Measurements from ENCODE around the gene ABHD10.
"Not testable (repeated sequence)": the region's sequence is repeated elsewhere in the genome, so short reads cannot be mapped to it uniquely, and the experiment has no call there.

The ABHD10 gene

GRCh38 chr3:112032098-112032731 is 53.4 kb downstream of the ABHD10 start:
- no peaks in the 10 kb centered on the region for H4K20me1 ChIP-seq (ENCODE audit: low read depth, low read length)
- no peaks in the 10 kb centered on the region for H3F3A ChIP-seq (ENCODE audit: insufficient read depth)
- H2AFZ ChIP-seq (ENCODE audit: low read depth, low read length, severe bottlenecking), result no peak overlapping the region
- no peak overlapping the region for H3K27ac ChIP-seq (ENCODE audit: low read depth, low read length)
- H3K9me3 ChIP-seq (ENCODE audit: insufficient read depth, low read length), result no peaks in the 10 kb centered on the region
- no peak overlapping the region for H3K4me3 ChIP-seq (ENCODE audit: insufficient read depth, low read length, poor library complexity, severe bottlenecking)
- H3K79me2 ChIP-seq (ENCODE audit: insufficient read depth, low read length), result no peaks in the 10 kb centered on the region
- TF ChIP-seq EZH2phosphoT487 (conservative IDR thresholded peaks at IDR 0.05; ENCODE audit: low read length), result no peak
- TF ChIP-seq, protein P1, sequence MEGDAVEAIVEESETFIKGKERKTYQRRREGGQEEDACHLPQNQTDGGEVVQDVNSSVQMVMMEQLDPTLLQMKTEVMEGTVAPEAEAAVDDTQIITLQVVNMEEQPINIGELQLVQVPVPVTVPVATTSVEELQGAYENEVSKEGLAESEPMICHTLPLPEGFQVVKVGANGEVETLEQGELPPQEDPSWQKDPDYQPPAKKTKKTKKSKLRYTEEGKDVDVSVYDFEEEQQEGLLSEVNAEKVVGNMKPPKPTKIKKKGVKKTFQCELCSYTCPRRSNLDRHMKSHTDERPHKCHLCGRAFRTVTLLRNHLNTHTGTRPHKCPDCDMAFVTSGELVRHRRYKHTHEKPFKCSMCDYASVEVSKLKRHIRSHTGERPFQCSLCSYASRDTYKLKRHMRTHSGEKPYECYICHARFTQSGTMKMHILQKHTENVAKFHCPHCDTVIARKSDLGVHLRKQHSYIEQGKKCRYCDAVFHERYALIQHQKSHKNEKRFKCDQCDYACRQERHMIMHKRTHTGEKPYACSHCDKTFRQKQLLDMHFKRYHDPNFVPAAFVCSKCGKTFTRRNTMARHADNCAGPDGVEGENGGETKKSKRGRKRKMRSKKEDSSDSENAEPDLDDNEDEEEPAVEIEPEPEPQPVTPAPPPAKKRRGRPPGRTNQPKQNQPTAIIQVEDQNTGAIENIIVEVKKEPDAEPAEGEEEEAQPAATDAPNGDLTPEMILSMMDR (IDR thresholded peaks at IDR 0.05; ENCODE audit: insufficient read depth, low read length, poor library complexity, severe bottlenecking), result no peak
- H3K9ac ChIP-seq (ENCODE audit: low read length), result no peak overlapping the region
- H3K4me2 ChIP-seq (ENCODE audit: low read depth, low read length, poor library complexity, severe bottlenecking), result no peak overlapping the region
- H3K9me2 ChIP-seq (replicated peaks; ENCODE audit: insufficient read depth, low read length), result no peaks in the 10 kb centered on the region
- no peaks in the 10 kb centered on the region for H3K36me3 ChIP-seq (ENCODE audit: low read length)
- no peaks in the 10 kb centered on the region for H3K27me3 ChIP-seq (ENCODE audit: low read length)

- Histone ChIP-seq H3K27ac (ENCODE audit: low read depth, low read length) (no peak within 1 kb of the TSS), H3K27me3 (ENCODE audit: low read length) (no peaks in the 10 kb centered on the region), H2AFZ (ENCODE audit: low read depth, low read length, severe bottlenecking) (no peak within 1 kb of the TSS), H3K36me3 (ENCODE audit: low read length) (no peaks in the 10 kb centered on the region), H3K79me2 (ENCODE audit: insufficient read depth, low read length) (no peaks in the 10 kb centered on the region), H4K20me1 (ENCODE audit: low read depth, low read length) (no peaks in the 10 kb centered on the region), H3K4me3 (ENCODE audit: insufficient read depth, low read length, poor library complexity, severe bottlenecking) (no peak within 1 kb of the TSS), H3K9ac (ENCODE audit: low read length) (no peak within 1 kb of the TSS), H3K9me2 (replicated peaks; ENCODE audit: insufficient read depth, low read length) (no peaks in the 10 kb centered on the region), H3K4me2 (ENCODE audit: low read depth, low read length, poor library complexity, severe bottlenecking) (no peak within 1 kb of the TSS), H3K9me3 (ENCODE audit: insufficient read depth, low read length) (no peaks in the 10 kb centered on the region), H3F3A (ENCODE audit: insufficient read depth) (no peaks in the 10 kb centered on the region)
- no peak for TF ChIP-seq EZH2phosphoT487 (conservative IDR thresholded peaks at IDR 0.05; ENCODE audit: low read length)
- TF ChIP-seq, protein P1 (IDR thresholded peaks at IDR 0.05; ENCODE audit: insufficient read depth, low read length, poor library complexity, severe bottlenecking), result no peak
Observed at GRCh38 chr3:112034436-112034835, 55.6 kb downstream of the ABHD10 start, which contains the start of gene TMPRSS7. TMPRSS7 (plus strand) TSS chr3:112034736; CDS start chr3:112034846, 110 bp downstream.

- Histone ChIP-seq H3K9ac (ENCODE audit: low read length) (no peak overlapping the region), H3F3A (ENCODE audit: insufficient read depth) (no peaks in the 10 kb centered on the region), H3K36me3 (ENCODE audit: low read length) (no peaks in the 10 kb centered on the region), H3K27ac (ENCODE audit: low read depth, low read length) (no peak overlapping the region), H3K4me3 (ENCODE audit: insufficient read depth, low read length, poor library complexity, severe bottlenecking) (no peak overlapping the region), H3K9me3 (ENCODE audit: insufficient read depth, low read length) (no peaks in the 10 kb centered on the region), H4K20me1 (ENCODE audit: low read depth, low read length) (no peaks in the 10 kb centered on the region), H3K27me3 (ENCODE audit: low read length) (no peaks in the 10 kb centered on the region), H3K9me2 (replicated peaks; ENCODE audit: insufficient read depth, low read length) (no peaks in the 10 kb centered on the region), H2AFZ (ENCODE audit: low read depth, low read length, severe bottlenecking) (no peak overlapping the region), H3K4me2 (ENCODE audit: low read depth, low read length, poor library complexity, severe bottlenecking) (no peak overlapping the region), H3K79me2 (ENCODE audit: insufficient read depth, low read length) (no peaks in the 10 kb centered on the region)
- TF ChIP-seq, protein P1 (IDR thresholded peaks at IDR 0.05; ENCODE audit: insufficient read depth, low read length, poor library complexity, severe bottlenecking), result no peak
- no peak for TF ChIP-seq EZH2phosphoT487 (conservative IDR thresholded peaks at IDR 0.05; ENCODE audit: low read length)
Observed at GRCh38 chr3:112035241-112035640, 56.4 kb downstream of the ABHD10 start.

DNA sequence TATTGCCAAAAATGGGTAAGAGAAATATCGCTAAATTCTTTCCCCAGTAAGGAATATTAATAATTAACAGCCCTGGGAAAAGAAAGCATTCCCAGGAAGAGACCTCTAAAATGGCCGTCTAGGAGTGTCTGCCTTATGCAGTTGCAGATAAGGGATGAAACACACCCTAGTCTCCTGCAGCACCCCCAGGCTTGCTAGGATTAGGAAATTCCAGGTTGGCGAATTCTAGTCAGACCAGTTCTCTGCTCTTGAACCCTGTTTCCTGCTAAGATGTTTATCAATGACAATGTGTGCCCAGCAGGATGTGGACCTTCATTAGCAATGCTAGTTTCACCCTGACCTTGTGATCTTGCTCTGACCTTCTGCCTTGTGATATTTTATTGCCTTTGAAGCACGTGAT is 58.4 kb downstream of the ABHD10 start:
- H3K27ac ChIP-seq (ENCODE audit: low read depth, low read length); H2AFZ ChIP-seq (ENCODE audit: low read depth, low read length, severe bottlenecking); H3K27me3 ChIP-seq (ENCODE audit: low read length); H3K79me2 ChIP-seq (ENCODE audit: insufficient read depth, low read length); H3K9me2 ChIP-seq (replicated peaks; ENCODE audit: insufficient read depth, low read length); H3K9ac ChIP-seq (ENCODE audit: low read length); H4K20me1 ChIP-seq (ENCODE audit: low read depth, low read length); H3F3A ChIP-seq (ENCODE audit: insufficient read depth); H3K4me3 ChIP-seq (ENCODE audit: insufficient read depth, low read length, poor library complexity, severe bottlenecking); H3K36me3 ChIP-seq (ENCODE audit: low read length); H3K9me3 ChIP-seq (ENCODE audit: insufficient read depth, low read length); H3K4me2 ChIP-seq (ENCODE audit: low read depth, low read length, poor library complexity, severe bottlenecking): not testable (repeated sequence)

Data from SU-DHL-6 (cell line).